ENCODE measurements around the gene LRRC1. TPM values are rescaled to one million over a fixed set of nuclear protein-coding genes. Genes with fewer than 3 reads are reported as not detected.

The LRRC1 gene
- total and polyA plus RNA-seq, 2 experiments from 2014 or later, result 11.3 to 16.6 TPM

DNA sequence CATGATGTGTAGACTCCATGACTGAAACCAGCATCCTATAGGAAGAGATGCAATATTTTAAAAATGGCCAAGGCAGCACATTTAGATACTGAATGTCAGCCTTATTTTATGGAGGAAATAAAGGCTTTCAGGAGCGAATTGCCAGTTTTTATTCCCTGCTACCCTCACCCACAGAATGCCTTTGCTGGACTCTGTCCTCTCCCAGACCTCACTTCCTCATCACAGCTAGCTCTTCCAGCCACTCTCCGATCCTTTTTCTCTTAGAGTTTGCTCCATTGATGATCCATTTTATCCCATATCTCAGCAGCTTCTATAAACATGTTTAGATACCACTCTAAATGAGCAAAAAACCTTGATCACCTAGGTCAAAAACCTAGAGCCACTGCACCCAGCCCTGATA, 137.7 kb downstream of the LRRC1 start:
- Histone ChIP-seq H3K9me2 (ENCODE audit: insufficient read depth) (no peaks in the 10 kb centered on the region), H3K79me2 (replicated peaks; ENCODE audit: insufficient read depth) (no peaks in the 10 kb centered on the region), H3K27ac (ENCODE audit: low read depth) (no peak overlapping the region), H3F3A (replicated peaks; ENCODE audit: low read depth) (no peaks in the 10 kb centered on the region), H4K20me1 (replicated peaks; ENCODE audit: insufficient read depth) (no peaks in the 10 kb centered on the region), H3K4me1 (ENCODE audit: insufficient read depth) (no peaks in the 10 kb centered on the region), H3K36me3 (ENCODE audit: insufficient read depth) (no peaks in the 10 kb centered on the region), H3K27me3 (ENCODE audit: insufficient read depth) (no peaks in the 10 kb centered on the region), H3K4me3 (no peak overlapping the region), H2AFZ (no peak overlapping the region), H3K4me2 (no peak overlapping the region)
- Mint-ChIP-seq H3K4me1 (no peaks in the 10 kb centered on the region; the same call in 2 of the 3 replicates), H3K27me3 (ENCODE audit: insufficient read depth, low read depth, poor library complexity) (no peaks in the 10 kb centered on the region), H3K4me3 (no peak overlapping the region), H3K27ac (no peak overlapping the region), H3K36me3 (ENCODE audit: low read depth) (peaks cover 22% of the 10 kb centered on the region; the same call in 2 of the 3 replicates), H3K9me3 (peaks cover 14% of the 10 kb centered on the region; the same call in 2 of the 3 replicates)
- ATAC-seq (no peak), DNase-seq (ENCODE audit: low spot score) (no peak)
- TF ChIP-seq POLR2AphosphoS5 (IDR thresholded peaks at IDR 0.05; ENCODE audit: low read depth) (no peak), ZNF114 (CRISPR knock-in tag; IDR thresholded peaks at IDR 0.05) (no peak), STAT1 (IDR thresholded peaks at IDR 0.05; ENCODE audit: unreplicated experiment) (no peak), ZNF331 (CRISPR knock-in tag; IDR thresholded peaks at IDR 0.05; ENCODE audit: low read depth) (no peak), NANOG (IDR thresholded peaks at IDR 0.05; ENCODE audit: borderline replicate concordance) (no peak), CTCF (conservative IDR thresholded peaks at IDR 0.05; ENCODE audit: low read depth in 2 of 2) (no peak), ZNF462 (CRISPR knock-in tag; IDR thresholded peaks at IDR 0.05) (no peak), EZH2 (IDR thresholded peaks at IDR 0.05; ENCODE audit: low read depth, unreplicated experiment) (no peak)
- TF ChIP-seq, protein P1, sequence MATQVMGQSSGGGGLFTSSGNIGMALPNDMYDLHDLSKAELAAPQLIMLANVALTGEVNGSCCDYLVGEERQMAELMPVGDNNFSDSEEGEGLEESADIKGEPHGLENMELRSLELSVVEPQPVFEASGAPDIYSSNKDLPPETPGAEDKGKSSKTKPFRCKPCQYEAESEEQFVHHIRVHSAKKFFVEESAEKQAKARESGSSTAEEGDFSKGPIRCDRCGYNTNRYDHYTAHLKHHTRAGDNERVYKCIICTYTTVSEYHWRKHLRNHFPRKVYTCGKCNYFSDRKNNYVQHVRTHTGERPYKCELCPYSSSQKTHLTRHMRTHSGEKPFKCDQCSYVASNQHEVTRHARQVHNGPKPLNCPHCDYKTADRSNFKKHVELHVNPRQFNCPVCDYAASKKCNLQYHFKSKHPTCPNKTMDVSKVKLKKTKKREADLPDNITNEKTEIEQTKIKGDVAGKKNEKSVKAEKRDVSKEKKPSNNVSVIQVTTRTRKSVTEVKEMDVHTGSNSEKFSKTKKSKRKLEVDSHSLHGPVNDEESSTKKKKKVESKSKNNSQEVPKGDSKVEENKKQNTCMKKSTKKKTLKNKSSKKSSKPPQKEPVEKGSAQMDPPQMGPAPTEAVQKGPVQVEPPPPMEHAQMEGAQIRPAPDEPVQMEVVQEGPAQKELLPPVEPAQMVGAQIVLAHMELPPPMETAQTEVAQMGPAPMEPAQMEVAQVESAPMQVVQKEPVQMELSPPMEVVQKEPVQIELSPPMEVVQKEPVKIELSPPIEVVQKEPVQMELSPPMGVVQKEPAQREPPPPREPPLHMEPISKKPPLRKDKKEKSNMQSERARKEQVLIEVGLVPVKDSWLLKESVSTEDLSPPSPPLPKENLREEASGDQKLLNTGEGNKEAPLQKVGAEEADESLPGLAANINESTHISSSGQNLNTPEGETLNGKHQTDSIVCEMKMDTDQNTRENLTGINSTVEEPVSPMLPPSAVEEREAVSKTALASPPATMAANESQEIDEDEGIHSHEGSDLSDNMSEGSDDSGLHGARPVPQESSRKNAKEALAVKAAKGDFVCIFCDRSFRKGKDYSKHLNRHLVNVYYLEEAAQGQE (IDR thresholded peaks at IDR 0.05; ENCODE audit: unreplicated experiment), result no peak
